NCI-H2107 treated with DMSO at 0.1 percent for 48 hours (cell line): ENCODE results near the gene UMAD1.
"Not testable (repeated sequence)": the region's sequence is repeated elsewhere in the genome, so short reads cannot be mapped to it uniquely, and the experiment has no call there.

ENCODE experiments used
- DNase-seq: peaks from one replicate; lab custom pipeline; 2025; ENCODE audit not compliant: unreplicated experiment; lab: John Stamatoyannopoulos, UW

The UMAD1 gene

GRCh38 chr7:7821517-7821916 lies 181.0 kb downstream of the UMAD1 start:
- DNase-seq = peak; percentile 100

GRCh38 chr7:7825294-7825693 lies 184.7 kb downstream of the UMAD1 start:
- DNase-seq = not testable (repeated sequence)

GRCh38 chr7:7829667-7830066 lies 189.1 kb downstream of the UMAD1 start:
- peak; percentile 84 for DNase-seq

- DNase-seq = peak; percentile 97
Measured at GRCh38 chr7:7830122-7830878, 189.7 kb downstream of the UMAD1 start.

GRCh38 chr7:7832518-7832917 lies 192.0 kb downstream of the UMAD1 start:
- DNase-seq = no peak

GRCh38 chr7:7834761-7835160 lies 194.2 kb downstream of the UMAD1 start:
- DNase-seq = no peak

- DNase-seq = no peak
Measured at GRCh38 chr7:7841027-7841426, 200.5 kb downstream of the UMAD1 start.

- no peak for DNase-seq
Measured at GRCh38 chr7:7843240-7843639, 202.7 kb downstream of the UMAD1 start.

- DNase-seq = no peak
Measured at GRCh38 chr7:7843972-7844371, 203.4 kb downstream of the UMAD1 start.

- DNase-seq = no peak
Measured at GRCh38 chr7:7848246-7848645, 207.7 kb downstream of the UMAD1 start.

GRCh38 chr7:7848892-7849291 lies 208.3 kb downstream of the UMAD1 start:
- DNase-seq = no peak

GRCh38 chr7:7850150-7850549 lies 209.6 kb downstream of the UMAD1 start:
- no peak for DNase-seq

- DNase-seq = no peak
Measured at GRCh38 chr7:7851381-7851780, 210.8 kb downstream of the UMAD1 start.

GRCh38 chr7:7851991-7852390 lies 211.4 kb downstream of the UMAD1 start:
- no peak for DNase-seq

- DNase-seq = no peak
Measured at GRCh38 chr7:7857143-7857583, 216.6 kb downstream of the UMAD1 start.

- no peak for DNase-seq
Measured at GRCh38 chr7:7858559-7858958, 218.0 kb downstream of the UMAD1 start.

- DNase-seq = no peak
Measured at GRCh38 chr7:7859411-7859810, 218.9 kb downstream of the UMAD1 start.

- DNase-seq = peak; percentile 97
Measured at GRCh38 chr7:7861211-7861633, 220.7 kb downstream of the UMAD1 start.

- peak; percentile 41 for DNase-seq
Measured at GRCh38 chr7:7862393-7862792, 221.8 kb downstream of the UMAD1 start.

GRCh38 chr7:7867846-7868571 lies 227.5 kb downstream of the UMAD1 start:
- peak; percentile 77 for DNase-seq

GRCh38 chr7:7868572-7868899 lies 228.0 kb downstream of the UMAD1 start:
- peak; percentile 74 for DNase-seq

GRCh38 chr7:7869036-7869435 lies 228.5 kb downstream of the UMAD1 start:
- DNase-seq = peak; percentile 86
